ENCODE data around the gene FAM107B. TPM values are rescaled to one million over a fixed set of nuclear protein-coding genes. Genes with fewer than 3 reads are reported as not detected.
A peak's percentile ranks its signal among the peaks of the same experiment; 100 is the strongest.

Gene FAM107B
- total RNA-seq, 1 experiment from 2014 or later, result 18.2 TPM

DNA sequence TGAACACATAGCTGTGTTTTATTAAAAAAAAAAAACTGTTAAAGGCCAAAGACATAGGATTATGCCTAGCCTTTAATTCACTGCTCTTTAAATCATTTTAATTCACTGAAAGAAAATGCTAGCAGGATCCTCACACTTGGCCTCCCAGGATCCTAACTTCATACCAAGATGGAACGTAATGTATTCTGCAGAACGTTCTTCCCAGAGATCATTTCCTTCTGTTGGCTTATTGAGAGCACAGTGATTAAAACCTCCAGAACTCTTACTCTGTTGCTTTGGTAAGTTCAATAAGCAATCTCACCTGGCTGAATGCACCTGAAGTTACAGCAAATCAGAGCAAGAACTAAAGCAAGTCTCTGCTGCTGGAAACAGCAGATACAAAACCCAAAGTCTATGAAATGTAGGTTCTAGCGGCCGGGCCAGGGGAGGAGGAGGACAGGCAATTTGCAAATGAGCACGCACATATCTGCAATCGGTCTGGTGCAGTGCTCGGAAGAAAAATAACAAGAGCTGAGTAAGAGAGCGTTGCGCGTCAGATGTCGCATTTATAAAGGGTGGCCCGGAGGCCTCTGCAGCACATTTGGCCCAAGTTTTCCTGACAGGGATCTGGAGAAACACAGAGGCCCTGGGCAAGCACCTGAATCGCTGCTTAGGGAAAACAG lies 193.9 kb downstream of the FAM107B start:
- DNase-seq (ENCODE audit: low spot score), result no peak

DNA sequence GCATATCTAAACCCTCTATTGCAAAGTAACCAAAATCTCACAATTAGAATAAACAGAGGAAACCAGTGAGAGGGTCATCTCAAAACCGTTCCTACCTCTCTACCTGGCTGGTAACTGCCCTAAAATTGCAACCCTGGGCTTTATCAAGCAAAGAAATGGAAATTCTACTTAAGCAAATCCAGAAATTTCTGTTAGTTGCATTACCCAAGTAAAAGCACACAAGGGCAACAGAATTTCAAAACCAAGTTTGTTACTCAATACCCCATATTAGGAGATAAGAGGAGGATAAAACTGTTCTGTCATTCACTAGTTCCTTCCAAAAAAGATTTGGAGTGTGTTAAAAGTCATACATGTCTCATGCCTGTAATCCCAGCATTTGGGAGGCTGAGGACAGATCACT lies 195.3 kb downstream of the FAM107B start:
- DNase-seq (ENCODE audit: low spot score), result no peak

DNA sequence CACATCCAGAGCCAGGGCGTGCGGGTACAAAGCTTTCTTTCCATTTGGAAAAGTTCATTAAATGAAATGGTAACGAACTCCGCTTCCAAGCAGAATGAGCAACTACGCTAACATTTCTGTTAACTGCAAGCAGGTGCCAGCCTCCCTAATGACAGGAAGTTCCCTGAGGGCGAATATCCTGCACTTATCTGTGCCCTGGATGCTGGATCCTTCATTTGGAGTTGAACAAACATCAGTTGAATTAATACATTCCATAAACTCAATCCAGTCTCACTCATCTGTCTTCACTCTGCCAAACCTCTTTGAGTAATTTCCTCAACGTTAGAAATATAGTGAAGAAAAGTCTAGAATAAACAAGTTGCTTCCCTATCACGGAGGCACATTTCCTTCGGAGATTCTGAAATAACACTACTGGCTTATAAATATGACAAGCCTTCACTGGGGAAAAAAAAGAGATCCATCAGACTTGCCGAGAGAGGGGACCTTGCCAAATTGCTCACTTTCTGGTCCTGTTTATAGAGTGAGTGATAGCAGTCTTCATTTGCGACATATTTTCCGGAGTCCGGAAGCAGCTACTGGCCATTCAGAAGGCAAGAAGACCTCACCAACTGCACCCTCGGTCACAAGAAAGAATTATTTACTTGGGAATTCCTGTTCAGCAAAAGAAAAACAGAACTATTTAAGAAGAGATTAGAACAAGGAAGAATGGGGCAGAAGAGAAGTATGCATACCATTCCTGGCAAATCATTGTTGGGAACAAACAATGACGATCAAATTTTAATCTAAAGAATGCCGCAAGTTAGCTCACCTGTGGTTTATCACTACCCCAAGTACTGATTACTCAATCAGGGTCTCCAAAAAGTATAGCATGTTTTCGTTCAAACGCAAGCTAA lies 196.4 kb downstream of the FAM107B start:
- no peak for DNase-seq (ENCODE audit: low spot score)

DNA sequence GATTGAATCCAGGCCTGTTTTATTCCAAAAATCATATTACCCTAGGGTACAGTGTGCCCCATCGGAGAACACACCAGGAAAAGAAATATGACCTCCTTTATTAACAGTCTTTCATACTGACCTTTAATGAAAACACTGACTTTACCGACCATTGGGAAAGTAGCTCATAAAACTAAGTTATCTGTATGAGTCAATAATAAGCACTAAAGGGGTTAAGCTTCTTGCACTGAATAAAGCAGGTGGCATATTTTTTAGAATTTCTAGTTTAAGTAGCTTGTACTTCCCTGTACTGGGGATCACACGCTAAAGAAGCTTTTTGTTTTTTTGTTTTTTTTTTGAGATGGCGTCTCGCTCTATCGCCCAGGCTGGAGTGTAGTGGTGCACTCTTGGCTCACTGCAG lies 199.8 kb downstream of the FAM107B start:
- no peak for DNase-seq (ENCODE audit: low spot score)

DNA sequence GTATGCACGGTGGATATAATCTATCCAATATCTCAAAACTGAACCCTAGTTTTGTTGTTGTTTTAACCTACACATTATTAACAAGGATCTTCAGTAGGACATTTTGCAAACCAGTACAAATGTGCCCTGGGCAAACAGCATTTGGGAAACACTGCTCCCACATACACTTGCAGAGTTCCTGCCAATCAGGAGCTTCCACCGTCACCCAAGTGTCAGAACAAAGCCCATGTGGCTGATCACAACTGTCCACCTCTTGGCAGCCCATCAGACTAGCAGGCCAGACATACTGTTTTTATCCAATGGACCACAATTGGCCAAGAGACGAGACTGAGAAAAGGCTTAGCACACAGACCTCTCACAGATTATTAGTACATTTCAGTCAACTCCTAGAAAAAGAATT lies 200.4 kb downstream of the FAM107B start:
- no peak for DNase-seq (ENCODE audit: low spot score)

DNA sequence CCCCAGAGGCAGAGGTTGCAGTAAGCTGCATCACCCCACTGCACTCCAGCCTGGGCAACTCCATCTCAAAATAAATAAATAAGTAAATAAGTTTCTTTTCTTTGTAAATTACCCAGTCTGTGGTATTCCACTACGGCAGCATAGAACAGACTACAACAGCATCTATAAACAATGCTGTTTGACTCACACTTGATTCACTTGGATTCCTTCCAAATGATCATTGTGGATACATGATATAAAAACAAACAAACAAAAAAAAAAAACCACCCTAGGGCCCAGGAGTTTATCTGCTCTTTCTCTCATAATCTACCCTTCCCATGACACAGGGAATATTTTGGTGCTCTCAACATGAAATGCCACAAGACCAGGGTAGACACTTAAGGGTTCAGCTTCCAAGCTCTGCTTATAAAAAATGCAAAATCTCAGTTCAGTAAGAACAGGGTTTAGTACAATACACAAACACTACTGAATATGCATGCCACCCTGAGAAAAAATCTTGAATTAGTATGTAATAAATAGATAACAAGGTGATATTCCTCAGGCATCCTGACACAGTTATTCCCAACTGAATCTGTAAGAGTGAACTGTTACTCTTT lies 200.9 kb downstream of the FAM107B start:
- DNase-seq (ENCODE audit: low spot score), result peak; percentile 52

DNA sequence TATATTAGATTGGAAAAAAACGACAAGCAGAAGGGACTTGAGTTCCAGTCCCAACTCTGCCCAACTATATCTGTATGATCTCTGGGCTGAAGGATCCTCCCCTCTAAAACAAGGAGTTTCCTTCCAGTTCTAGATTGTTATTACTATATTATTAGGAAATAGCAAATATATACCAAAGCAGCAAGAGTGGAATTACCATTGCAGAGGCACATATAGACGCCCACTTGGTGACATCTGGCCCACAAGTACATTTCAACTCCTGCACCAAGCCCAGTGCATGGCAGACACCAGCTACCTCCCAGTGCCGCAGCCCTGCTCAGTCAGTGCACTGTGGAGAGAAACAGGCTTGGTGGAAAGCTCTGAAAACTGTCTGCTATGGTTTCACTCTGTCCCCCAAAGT lies 201.9 kb downstream of the FAM107B start:
- DNase-seq (ENCODE audit: low spot score), result no peak

DNA sequence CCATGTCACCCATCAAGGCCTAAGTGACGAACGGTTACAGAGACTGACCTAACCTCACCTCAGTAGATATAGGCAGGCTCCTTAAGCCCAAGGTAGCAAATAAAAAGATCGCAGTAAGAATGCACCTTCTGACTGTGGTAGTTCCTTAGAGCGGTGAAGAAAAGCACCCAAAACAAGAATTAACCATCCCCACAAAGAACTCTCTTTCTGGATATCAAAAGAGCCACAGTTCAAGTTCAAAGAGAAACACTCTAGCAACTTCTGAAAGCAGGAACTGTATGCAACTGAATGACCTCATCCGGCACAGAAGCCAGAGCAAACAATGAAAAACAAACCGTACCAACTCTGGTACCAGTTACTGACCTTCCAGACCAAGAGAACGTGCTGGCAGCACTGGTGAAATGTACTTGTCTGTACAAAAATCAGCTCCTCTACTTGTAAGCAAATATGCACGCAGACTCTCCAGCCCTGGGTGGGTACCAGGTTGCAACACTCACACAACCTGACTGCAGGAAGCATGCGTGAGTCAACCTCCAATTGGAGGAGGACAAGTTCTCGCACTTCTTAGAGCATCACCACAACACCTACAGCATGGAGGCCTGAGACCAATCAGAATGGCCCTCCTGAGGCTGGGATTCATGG lies 202.7 kb downstream of the FAM107B start:
- no peak for DNase-seq (ENCODE audit: low spot score)

DNA sequence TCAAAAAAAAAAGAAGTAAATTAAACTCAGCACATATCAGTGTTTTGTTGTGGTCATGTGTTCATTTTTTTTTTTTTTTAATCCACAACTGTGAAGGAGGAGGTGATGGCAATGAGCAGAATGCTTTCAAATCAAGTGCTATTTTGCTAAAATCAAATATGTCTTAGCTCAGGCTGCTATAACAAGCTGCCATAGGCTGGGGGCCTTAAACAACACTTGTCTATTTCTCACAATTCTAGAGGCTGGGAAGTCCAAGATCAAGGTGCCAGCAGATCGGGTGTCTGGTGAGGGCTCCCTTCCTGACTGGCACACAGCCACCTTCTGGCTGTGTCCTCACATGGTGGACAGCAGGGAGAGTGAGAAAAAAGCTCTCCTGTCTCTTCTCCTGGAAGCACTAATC lies 203.9 kb downstream of the FAM107B start:
- no peak for DNase-seq (ENCODE audit: low spot score)

DNA sequence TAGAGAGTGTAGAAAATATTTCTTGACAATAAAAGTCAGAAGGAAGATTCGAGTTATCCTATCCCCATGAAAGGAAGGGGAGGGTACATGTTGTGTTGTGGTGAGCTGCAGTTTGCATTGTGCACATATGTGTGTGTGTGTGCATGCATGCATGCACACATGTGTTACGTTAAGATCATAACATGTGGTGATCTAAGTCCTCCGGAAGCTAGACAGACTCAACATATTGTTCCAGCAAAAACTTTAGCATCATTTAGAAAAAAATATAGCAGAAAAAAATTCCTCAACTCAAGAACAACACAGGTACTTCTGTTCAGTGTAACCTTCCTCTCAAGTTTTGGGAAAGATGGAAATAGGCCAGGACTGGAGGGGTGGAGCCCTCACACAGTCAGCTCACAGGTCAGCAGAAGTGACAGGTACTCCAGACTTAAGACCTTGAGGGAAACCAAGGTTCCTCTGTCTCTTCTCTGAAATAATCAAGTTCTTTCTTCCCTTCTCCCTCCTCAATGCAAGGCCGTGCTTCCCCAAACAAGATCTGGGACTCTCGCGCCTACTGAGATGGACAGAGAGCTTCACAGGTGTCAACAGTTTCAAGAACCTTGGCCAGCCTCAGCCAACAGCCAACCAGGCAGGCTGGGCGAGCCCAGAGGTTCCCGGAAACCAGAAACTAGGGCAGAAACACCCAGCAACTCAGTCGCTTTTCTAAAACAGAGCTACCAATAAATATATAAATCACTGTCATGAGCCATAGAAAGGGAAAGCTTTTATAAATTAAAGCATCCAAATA lies 205.2 kb downstream of the FAM107B start:
- DNase-seq (ENCODE audit: low spot score), result no peak

DNA sequence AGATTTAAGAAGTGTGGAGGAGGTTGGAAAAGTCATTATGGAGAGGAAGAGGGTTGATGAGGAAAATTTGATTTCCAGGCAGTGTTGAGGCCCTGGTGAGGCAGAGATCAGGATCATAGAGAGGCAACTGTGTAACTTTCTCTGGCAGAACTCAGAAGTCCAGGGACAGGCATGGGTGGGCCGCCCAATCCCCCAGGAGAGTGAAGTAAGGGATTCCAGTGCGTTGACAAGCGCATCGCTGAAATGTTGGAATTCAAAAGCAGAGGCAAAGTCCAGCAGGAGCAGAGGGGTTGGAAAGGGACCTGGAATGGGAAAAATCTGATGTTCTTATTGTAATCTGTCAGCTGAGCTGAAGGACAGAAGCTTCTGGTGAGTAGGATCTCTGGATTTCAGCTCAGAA lies 207.3 kb downstream of the FAM107B start:
- DNase-seq (ENCODE audit: low spot score), result no peak

DNA sequence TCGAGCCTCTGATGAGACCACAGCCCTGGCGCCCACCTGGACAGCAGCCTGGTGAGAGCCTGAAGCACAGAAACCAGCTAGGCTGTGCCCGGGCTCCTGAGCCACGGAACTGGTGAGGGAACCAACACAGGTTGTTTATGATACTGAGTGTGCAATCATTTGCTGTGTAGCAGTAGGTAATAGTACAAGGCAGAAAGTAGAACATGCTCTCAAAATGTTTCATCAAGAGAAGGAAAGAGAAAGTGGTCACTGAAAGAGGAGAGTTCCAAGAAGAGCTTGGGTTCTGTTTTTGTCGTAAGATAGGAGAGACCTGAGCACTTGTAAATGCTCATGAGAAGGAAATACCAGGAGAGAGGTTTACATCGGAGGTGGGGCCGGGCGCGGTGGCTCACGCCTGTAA lies 208.2 kb downstream of the FAM107B start:
- no peak for DNase-seq (ENCODE audit: low spot score)

DNA sequence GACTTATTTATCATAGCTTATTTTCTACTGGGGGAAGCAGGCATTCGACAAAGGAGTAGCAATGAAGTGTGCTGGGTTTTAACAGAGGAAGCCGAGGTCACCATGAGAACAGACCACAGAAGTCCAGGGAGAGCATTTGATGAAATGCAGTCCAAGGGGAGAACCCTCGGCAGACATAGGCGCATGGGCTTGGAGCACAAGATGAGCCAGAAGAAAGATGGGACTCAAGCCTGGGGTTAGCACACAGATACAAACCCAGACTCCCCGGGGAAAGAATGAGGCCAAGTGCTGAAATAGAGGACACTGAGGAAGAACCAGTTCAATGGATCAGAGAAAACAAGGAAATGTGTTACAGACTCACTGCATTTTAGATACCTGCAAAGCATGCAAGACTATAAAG lies 209.5 kb downstream of the FAM107B start:
- DNase-seq (ENCODE audit: low spot score), result no peak

DNA sequence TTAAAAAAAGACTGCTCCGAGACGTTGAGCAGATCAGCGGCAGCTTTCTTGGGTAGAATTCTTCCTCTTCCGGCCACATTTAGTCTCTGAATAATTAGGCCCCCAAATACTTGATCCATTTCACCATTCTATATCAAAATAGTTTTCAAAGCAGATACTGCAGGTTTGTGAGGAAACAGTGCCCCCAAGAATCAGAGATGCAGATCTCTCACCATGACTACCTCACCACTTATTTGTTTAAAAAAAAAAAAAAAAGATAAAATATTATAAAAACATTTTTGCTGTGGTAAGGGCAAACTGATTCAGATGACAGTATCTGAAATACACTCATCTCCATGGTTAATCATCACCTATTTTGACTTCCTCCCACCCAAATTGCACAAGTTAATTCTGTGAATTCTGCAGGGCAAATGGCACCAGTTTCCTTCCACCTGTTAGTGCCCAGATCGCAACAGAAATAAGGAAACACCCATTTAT lies 210.4 kb downstream of the FAM107B start:
- DNase-seq (ENCODE audit: low spot score), result no peak

DNA sequence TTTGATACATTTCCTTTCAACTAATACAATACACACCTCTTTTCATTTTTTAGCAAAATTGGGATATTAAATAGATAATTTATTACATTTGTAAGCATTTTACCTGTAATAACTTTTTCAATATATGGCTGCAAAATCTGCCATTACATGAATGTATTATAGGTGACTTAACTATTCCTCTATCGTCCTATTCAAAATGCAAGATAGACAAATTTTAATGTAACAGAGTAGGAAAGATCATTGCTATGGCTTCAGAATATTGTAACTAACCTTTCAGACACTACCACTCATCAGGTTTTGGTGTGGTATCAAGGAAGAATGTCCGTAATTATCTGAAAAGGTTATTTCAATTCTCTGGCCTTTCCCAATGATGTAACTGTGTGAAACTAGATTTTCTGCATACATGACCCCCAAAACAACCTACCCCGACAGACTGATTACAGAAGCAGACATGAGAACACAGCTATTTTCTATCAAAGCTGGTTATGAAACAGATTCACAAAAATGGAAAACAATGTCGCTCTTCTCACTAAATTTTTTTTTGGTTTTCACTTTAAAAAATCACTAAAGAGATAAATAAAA lies 211.2 kb downstream of the FAM107B start:
- DNase-seq (ENCODE audit: low spot score), result no peak

DNA sequence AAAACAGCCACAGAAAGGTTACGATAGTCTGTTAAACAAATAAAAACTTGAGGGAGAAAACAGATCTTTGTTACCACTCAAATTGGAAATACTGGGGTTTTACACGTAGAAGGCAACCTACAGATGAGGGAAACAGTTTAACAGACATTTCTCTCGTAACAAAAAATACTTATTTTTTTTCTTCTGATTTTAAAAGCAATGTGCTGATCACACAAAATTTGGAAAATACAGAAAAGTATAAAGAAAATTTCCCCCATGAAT lies 211.7 kb downstream of the FAM107B start:
- no peak for DNase-seq (ENCODE audit: low spot score)

DNA sequence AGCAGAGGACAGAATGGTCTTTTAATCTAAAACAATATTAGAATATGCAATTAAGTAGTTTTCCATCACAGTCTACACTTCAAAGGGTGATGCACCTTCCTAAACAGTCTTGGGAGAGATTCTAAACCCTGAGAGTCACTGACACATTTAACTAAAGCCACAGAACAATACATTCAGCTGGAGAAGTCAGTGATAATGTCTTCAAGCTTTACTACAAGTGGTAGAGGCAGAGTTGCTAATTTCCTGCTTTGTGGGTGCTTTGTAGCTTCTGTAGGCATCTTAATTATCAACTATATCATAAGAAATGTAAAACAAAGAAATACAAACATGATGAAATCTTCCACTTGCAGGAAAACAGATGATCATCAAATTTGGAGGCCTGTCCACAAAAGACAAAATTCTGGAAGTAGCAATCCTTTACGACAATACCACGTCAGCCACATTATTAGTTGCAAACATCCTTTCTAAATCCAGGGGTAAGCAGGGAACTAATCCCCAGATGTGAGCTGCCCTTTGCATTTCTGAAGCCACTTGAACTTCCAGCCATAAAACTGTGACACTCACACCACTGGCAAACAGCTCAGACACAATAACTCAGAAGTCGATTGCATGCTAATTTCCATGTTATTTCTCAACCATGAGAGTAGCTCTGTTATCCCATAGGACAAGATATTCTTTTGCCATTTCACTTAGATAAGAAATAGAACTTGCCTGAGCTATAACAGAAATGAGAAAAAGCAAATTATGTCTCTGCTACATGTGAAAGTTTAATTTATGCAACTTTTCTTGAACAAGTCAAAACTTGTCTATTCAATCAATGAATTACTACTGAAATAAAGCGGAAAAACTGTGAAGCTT lies 212.2 kb downstream of the FAM107B start:
- no peak for DNase-seq (ENCODE audit: low spot score)

DNA sequence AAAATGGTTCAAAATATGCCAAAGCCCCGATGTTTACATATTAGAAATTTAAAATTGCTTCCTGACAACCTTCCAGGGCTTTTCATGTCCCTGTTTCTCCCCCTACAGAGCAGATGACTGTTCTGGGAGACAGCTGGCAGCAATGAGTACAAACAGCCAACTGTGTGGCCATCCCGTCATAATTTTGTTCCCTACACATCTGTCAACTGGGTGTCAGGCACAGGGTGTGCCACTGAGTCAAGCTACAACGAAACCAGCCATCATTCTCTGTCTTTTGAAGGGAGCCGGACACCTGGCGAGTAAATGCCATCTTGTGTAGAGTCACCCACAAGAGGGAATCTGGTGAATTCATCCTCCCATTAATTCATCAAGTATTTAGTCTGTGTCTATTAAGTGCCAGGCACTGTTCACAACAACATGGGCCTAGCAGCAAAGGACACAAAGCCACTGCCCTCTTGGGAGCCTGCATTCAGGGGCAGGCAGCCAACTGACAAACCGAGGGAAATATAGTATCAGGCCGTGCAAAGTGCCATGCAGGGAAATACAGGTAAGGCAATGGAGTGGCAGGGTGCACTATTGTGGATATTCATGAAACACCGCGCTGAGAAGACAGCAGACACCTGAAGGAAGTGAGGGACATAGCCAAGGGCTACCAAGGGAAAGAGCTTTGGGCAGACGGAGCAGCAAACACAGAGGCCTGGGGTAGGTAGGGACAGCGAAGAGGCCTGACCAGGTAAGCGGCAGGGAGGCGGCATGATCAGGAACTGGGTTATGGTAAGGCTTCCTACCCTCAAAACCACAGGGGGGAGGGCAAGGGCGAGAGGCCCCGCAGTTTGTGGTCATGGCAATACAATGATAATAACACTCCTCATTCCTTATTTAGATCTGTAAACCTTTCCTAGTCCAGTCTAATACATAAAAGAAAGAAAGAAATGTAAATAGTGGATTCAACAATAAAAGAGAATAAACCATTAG lies 213.6 kb downstream of the FAM107B start:
- no peak for DNase-seq (ENCODE audit: low spot score)

DNA sequence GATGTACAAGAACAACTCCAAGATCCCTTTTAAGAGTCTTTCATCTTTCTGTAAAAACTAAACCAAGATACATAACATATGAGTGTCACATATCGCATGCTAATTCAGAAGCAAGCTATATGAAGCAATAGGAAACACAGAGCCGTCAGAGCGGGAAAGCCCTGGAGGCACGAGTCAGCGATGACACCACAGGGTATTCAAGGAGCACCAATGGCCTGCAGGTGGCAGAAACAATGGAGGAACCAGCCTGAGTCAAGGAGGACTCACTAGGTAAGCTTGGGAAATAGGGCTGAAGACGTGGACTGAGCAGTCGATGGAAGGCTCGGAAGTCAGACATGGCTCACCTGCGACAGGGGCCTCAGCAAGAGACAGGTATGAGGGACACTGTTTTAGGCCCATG lies 214.4 kb downstream of the FAM107B start:
- DNase-seq (ENCODE audit: low spot score), result peak; percentile 68

Measured in A172 (cell line).